SIG-M5 treated with dmso at 0.1 percent for 504 hours (cell line): ENCODE data around the gene AFF1.
"Not testable (repeated sequence)": the region's sequence is repeated elsewhere in the genome, so short reads cannot be mapped to it uniquely, and the experiment has no call there.

Source experiments
- DNase-seq: peaks from one replicate; lab custom pipeline; 2025; ENCODE audit not compliant: unreplicated experiment; lab: John Stamatoyannopoulos, UW

The AFF1 gene

GRCh38 chr4:87033902-87034301 lies 99.1 kb downstream of the AFF1 start:
- DNase-seq, result no peak

GRCh38 chr4:87034527-87034926 lies 99.7 kb downstream of the AFF1 start:
- no peak for DNase-seq

- DNase-seq, result no peak
Observed at GRCh38 chr4:87035881-87036509, 101.2 kb downstream of the AFF1 start.

- no peak for DNase-seq
Observed at GRCh38 chr4:87036713-87037112, 101.9 kb downstream of the AFF1 start.

- not testable (repeated sequence) for DNase-seq
Observed at GRCh38 chr4:87037171-87037570, 102.4 kb downstream of the AFF1 start.

- no peak for DNase-seq
Observed at GRCh38 chr4:87037671-87038334, 103.0 kb downstream of the AFF1 start.

GRCh38 chr4:87038837-87039615 lies 104.2 kb downstream of the AFF1 start:
- no peak for DNase-seq

- no peak for DNase-seq
Observed at GRCh38 chr4:87041141-87041540, 106.3 kb downstream of the AFF1 start.

GRCh38 chr4:87042221-87042620 lies 107.4 kb downstream of the AFF1 start:
- no peak for DNase-seq

GRCh38 chr4:87042986-87043820 lies 108.4 kb downstream of the AFF1 start:
- DNase-seq, result no peak

- no peak for DNase-seq
Observed at GRCh38 chr4:87044511-87045233, 109.9 kb downstream of the AFF1 start.

- no peak for DNase-seq
Observed at GRCh38 chr4:87045234-87045558, 110.4 kb downstream of the AFF1 start.

GRCh38 chr4:87045659-87046058 lies 110.8 kb downstream of the AFF1 start:
- DNase-seq, result no peak

GRCh38 chr4:87046121-87046551 lies 111.3 kb downstream of the AFF1 start:
- DNase-seq, result peak; percentile 33

GRCh38 chr4:87047281-87047798 lies 112.5 kb downstream of the AFF1 start:
- no peak for DNase-seq

- no peak for DNase-seq
Observed at GRCh38 chr4:87049508-87049907, 114.7 kb downstream of the AFF1 start.

- DNase-seq, result no peak
Observed at GRCh38 chr4:87050596-87050995, 115.8 kb downstream of the AFF1 start.

GRCh38 chr4:87051121-87051713 lies 116.4 kb downstream of the AFF1 start:
- peak; percentile 41 for DNase-seq

- DNase-seq, result no peak
Observed at GRCh38 chr4:87052615-87053014, 117.8 kb downstream of the AFF1 start.

- DNase-seq, result peak; percentile 17
Observed at GRCh38 chr4:87053176-87053658, 118.4 kb downstream of the AFF1 start.
